ENCODE data around the gene GNB5.

GRCh38 chr15:52193791-52194190, 2.6 kb upstream of the GNB5 start:
- TF ChIP-seq EZH2phosphoT487 (IDR thresholded peaks at IDR 0.05; ENCODE audit: borderline replicate concordance, low read length) (no peak), CTCF (IDR thresholded peaks at IDR 0.05; ENCODE audit: low read depth, low read length, poor library complexity, severe bottlenecking) (no peak)
